Measurements from ENCODE around the gene TNNI2. TPM values are rescaled to one million over a fixed set of nuclear protein-coding genes. Genes with fewer than 3 reads are reported as not detected.

TNNI2 gene
- total RNA-seq, 1 experiment from 2014 or later: not detected

GRCh38 chr11:1797391-1798125, 41.2 kb upstream of the TNNI2 start:
- Histone ChIP-seq H4K5ac (ENCODE audit: insufficient read length, low read depth, low read length) (no peak overlapping the region), H4K8ac (replicated peaks; ENCODE audit: insufficient read length, low read depth, low read length) (no peak overlapping the region), H3K18ac (ENCODE audit: insufficient read length, low read depth, low read length) (no peak overlapping the region), H2BK5ac (ENCODE audit: insufficient read length, low read length) (no peak overlapping the region), H3K27ac (ENCODE audit: insufficient read length, low read depth, low read length) (no peak overlapping the region), H3K79me1 (ENCODE audit: insufficient read depth, low read depth, low read length, poor library complexity, severe bottlenecking) (no peaks in the 10 kb centered on the region), H3K9me3 (ENCODE audit: control insufficient read depth, low read depth, low read length) (no peaks in the 10 kb centered on the region), H4K91ac (ENCODE audit: insufficient read length, low read depth, low read length) (no peak overlapping the region), H3K9ac (ENCODE audit: extremely low read depth, insufficient read length, low read length) (no peak overlapping the region), H2BK120ac (ENCODE audit: low read depth, low read length, poor library complexity, severe bottlenecking) (no peak overlapping the region), H2AFZ (ENCODE audit: low read length) (no peak overlapping the region), H3T11ph (ENCODE audit: low read length) (no peak overlapping the region), H3K79me2 (ENCODE audit: insufficient read depth, low read length) (no peaks in the 10 kb centered on the region), H2AK5ac (ENCODE audit: insufficient read length, low read length) (no peak overlapping the region), H3K56ac (ENCODE audit: insufficient read length, low read depth, low read length) (no peak overlapping the region), H3K23ac (ENCODE audit: insufficient read length, low read depth, low read length) (no peak overlapping the region), H2BK20ac (ENCODE audit: low read depth, low read length, poor library complexity, severe bottlenecking) (no peak overlapping the region), H2BK12ac (ENCODE audit: insufficient read length, low read depth, low read length) (no peak overlapping the region), H3K4me1 (ENCODE audit: insufficient read depth, low read length) (no peaks in the 10 kb centered on the region), H3K4ac (ENCODE audit: low read depth, low read length) (no peak overlapping the region), H3K4me2 (ENCODE audit: insufficient read depth, insufficient read length, low read length) (no peak overlapping the region), H3K23me2 (ENCODE audit: insufficient read length, low read depth, low read length, poor library complexity, severe bottlenecking) (no peaks in the 10 kb centered on the region), H4K20me1 (ENCODE audit: control insufficient read depth, insufficient read depth, insufficient read length) (no peaks in the 10 kb centered on the region), H3K14ac (ENCODE audit: insufficient read depth, low read length) (no peak overlapping the region), H3K27me3 (ENCODE audit: insufficient read depth, low read length) (no peaks in the 10 kb centered on the region), H2BK15ac (ENCODE audit: low read depth, low read length) (no peak overlapping the region)
- Mint-ChIP-seq H3K27me3 (ENCODE audit: low read depth) (peaks cover 45% of the 10 kb centered on the region), H3K4me1 (peaks cover 0 to 2% of the 10 kb centered on the region in 2 experiments; a peak in 1 of 4 replicates), H3K9me3 (no peaks in the 10 kb centered on the region), H3K4me3 (no peak overlapping the region; a peak in 1 of 5 replicates), H3K27ac (no peak overlapping the region), H3K36me3 (ENCODE audit: insufficient read depth in 1 of 3, low read depth in 3 of 3) (no peaks in the 10 kb centered on the region)
- WGBS (ENCODE audit: extremely low coverage, insufficient read length, low lambda C conversion rate): no CpG with 5 or more reads among the region's 14 CpGs
- TF ChIP-seq CTCF (conservative IDR thresholded peaks at IDR 0.05): no peak
- no peak for DNase-seq

Measured in H9 (cell line).